ENCODE measurements around the gene CA10.

- TF ChIP-seq CTCF (IDR thresholded peaks at IDR 0.05; ENCODE audit: extremely low read depth in 1 of 2, insufficient read depth in 1 of 2, low read depth in 1 of 2, low read length in 2 of 2): no peak
- TF ChIP-seq POLR2AphosphoS5 (IDR thresholded peaks at IDR 0.05; ENCODE audit: insufficient read depth, low read depth, low read length): no peak
- no peak for TF ChIP-seq POLR2A (IDR thresholded peaks at IDR 0.05; ENCODE audit: low read depth, low read length)
- no peak for TF ChIP-seq EZH2 (IDR thresholded peaks at IDR 0.05; ENCODE audit: borderline replicate concordance, low read depth, low read length, severe bottlenecking)
- no peak for TF ChIP-seq MYC (IDR thresholded peaks at IDR 0.05; ENCODE audit: low read depth, low read length)
Observed at GRCh38 chr17:52049496-52049895, 109.0 kb downstream of the CA10 start.
